BE2C (cell line): Measurements from ENCODE around the gene BAIAP2L1.
A peak's percentile ranks its signal among the peaks of the same experiment; 100 is the strongest.
"Not testable (repeated sequence)": the region's sequence is repeated elsewhere in the genome, so short reads cannot be mapped to it uniquely, and the experiment has no call there.

Experiments
- DNase-seq: peaks from one replicate; pipeline ENCODE4 v3.0.0-alpha.2; 2020
- H3K27me3 ChIP-seq: fragments of 250-450 bp; sonication (Bioruptor Pico); 2 replicates; pipeline ENCODE4 v1.5.1; 2020; ENCODE audit warnings: mild to moderate bottlenecking
- H3K36me3 ChIP-seq: fragments of 250-450 bp; sonication (Bioruptor Pico); 2 replicates; pipeline ENCODE4 v1.5.1; 2020; ENCODE audit warnings: mild to moderate bottlenecking
- H3K4me1 ChIP-seq: fragments of 250-450 bp; sonication (Bioruptor Pico); 2 replicates; pipeline ENCODE4 v1.5.1; 2020
- H3K4me3 ChIP-seq: 2 replicates; pipeline ENCODE4 v1.5.1; 2011; ENCODE audit warnings: low read depth, low read length
- H3K9me3 ChIP-seq: fragments of 250-450 bp; sonication (Bioruptor Pico); 2 replicates; pipeline ENCODE4 v1.5.1; 2020
- TF ChIP-seq, protein P1 (sequence below): IDR thresholded peaks from 2 replicates; pipeline ENCODE4 v1.5.1; 2012; ENCODE audit warnings: mild to moderate bottlenecking, low read depth, low read length

BAIAP2L1 gene

DNA sequence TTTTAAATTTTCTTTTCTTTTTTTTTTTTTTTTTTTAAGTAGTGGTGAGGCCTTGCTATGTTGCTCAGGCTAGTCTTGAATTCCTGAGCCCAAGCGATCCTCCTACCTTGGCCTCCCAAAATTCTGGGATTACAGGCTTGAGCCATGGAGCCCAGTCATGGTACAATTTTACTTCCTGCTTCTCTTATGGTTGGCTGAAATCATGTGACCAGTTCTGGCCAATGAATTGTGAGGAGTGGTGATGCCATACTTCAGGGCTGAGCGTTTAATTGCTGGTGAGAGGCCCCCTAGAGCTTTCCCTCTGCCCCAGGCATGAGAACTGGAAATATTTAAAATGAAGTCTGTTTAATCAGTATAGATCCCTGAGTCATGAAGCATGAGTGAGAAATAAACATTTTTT lies 22.2 kb upstream of the BAIAP2L1 start:
- Histone ChIP-seq H3K9me3 (no peaks in the 10 kb centered on the region), H3K27me3 (no peaks in the 10 kb centered on the region), H3K36me3 (no peaks in the 10 kb centered on the region), H3K4me1 (no peaks in the 10 kb centered on the region), H3K4me3 (no peak overlapping the region)
- DNase-seq, result no peak
- TF ChIP-seq, protein P1, sequence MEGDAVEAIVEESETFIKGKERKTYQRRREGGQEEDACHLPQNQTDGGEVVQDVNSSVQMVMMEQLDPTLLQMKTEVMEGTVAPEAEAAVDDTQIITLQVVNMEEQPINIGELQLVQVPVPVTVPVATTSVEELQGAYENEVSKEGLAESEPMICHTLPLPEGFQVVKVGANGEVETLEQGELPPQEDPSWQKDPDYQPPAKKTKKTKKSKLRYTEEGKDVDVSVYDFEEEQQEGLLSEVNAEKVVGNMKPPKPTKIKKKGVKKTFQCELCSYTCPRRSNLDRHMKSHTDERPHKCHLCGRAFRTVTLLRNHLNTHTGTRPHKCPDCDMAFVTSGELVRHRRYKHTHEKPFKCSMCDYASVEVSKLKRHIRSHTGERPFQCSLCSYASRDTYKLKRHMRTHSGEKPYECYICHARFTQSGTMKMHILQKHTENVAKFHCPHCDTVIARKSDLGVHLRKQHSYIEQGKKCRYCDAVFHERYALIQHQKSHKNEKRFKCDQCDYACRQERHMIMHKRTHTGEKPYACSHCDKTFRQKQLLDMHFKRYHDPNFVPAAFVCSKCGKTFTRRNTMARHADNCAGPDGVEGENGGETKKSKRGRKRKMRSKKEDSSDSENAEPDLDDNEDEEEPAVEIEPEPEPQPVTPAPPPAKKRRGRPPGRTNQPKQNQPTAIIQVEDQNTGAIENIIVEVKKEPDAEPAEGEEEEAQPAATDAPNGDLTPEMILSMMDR, result no peak

DNA sequence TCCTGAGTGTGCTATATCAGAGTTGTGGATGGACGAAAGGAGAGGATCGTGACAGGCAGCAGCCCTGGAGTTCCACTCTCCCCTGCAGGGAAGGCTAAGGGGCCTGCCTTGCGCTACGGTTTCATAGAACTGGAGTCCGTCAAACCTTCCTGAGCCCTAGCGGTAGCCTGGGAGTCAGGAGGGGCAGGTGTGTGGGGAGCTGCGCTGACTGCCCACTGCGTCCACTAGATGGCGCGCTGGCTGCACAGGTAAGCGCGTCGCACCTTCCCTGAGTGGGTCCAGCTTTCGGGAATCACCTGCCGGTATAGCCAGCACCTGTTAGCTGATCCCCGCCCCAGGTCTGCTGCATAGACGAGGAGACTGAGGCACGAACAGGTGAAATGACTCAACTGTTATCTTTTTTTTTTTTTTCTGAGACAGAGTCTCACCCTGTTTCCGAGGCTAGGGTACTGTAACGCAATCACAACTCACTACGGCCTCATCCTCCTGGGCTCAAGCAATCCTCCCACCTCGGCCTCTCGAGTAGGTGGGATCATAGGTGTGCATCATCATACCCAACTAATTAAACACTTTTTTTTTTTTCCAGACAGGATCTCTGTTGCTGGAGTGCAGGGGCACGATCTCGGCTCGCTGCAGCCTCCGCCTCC lies 20.2 kb upstream of the BAIAP2L1 start:
- Histone ChIP-seq H3K9me3 (no peaks in the 10 kb centered on the region), H3K4me3 (no peak overlapping the region), H3K4me1 (no peaks in the 10 kb centered on the region), H3K27me3 (no peaks in the 10 kb centered on the region), H3K36me3 (no peaks in the 10 kb centered on the region)
- TF ChIP-seq, protein P1, result peak; percentile 87
- DNase-seq, result peak; percentile 57

DNA sequence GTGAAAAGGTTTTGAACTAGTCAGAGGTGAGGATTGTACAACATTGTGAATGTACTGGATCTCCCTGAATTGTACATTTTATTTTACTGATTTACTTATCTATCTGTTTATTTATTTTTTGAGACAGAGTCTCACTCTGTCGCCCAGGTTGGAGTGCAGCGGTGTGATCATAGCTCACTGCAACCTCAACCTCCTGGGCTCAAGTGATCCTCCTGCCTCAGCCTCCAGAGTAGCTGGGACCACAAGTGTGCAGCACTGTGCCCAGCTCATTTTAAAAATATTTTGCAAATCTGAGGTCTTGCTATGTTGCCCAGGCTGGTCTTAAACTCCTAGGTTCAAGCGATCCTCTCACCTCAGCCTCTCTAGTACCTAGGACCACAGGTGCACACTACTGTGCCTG lies 19.1 kb upstream of the BAIAP2L1 start:
- H3K4me1 ChIP-seq, H3K36me3 ChIP-seq, H3K27me3 ChIP-seq, H3K9me3 ChIP-seq, H3K4me3 ChIP-seq, DNase-seq: not testable (repeated sequence)

DNA sequence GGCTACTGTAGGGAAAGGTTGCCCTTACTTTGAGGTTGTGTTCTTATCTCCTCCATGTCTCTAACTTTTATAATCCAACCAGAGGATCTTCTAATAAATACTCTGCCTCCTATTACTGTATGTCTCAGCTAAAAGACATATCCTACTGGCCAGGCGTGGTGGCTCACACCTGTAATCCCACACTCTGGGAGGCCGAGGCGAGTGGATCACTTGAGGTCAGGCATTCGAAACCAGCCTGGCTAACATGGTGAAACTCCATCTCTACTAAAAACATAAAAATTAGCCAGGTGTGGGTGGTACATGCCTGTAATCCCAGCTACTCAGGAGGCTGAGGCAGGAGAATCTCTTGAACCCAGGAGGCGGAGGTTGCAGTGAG lies 18.4 kb upstream of the BAIAP2L1 start:
- not testable (repeated sequence) for H3K4me3 ChIP-seq, H3K4me1 ChIP-seq, H3K36me3 ChIP-seq, H3K9me3 ChIP-seq, DNase-seq, H3K27me3 ChIP-seq

DNA sequence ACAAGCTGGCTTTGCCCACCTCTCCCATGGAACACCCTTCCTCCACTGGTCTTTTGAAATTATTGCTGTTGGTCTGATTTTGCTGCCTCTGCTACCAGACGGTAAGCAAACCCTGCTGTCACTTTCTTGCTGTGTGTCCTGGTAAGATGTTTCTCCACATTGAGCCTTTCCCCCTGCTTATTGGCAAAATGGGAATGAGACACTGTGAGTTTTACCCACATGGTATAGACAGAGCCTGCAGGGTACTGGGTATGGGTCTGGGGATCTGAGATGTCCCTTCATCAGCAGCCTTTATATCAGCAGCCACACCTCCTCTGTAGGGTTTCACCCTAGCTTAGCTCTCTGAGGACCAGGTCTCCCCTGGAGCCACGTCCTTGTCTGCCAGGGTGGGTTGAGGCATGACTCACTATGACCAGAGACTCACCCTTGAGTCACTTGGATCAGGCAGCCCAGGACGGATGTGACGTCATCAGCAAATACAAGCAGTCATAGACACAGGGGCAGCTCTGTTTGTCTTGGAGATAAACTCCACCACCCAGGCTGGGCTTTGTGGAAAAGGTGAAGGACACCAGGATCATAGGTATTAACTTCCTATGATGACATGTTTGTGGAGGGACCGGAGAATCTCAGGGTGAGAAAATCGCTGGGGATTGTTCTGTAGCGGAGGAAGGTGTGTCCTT lies 17.9 kb upstream of the BAIAP2L1 start:
- Histone ChIP-seq H3K36me3 (no peaks in the 10 kb centered on the region), H3K4me1 (no peaks in the 10 kb centered on the region), H3K9me3 (no peaks in the 10 kb centered on the region), H3K4me3 (no peak overlapping the region), H3K27me3 (no peaks in the 10 kb centered on the region)
- DNase-seq, result peak; percentile 16
- TF ChIP-seq, protein P1, result no peak

DNA sequence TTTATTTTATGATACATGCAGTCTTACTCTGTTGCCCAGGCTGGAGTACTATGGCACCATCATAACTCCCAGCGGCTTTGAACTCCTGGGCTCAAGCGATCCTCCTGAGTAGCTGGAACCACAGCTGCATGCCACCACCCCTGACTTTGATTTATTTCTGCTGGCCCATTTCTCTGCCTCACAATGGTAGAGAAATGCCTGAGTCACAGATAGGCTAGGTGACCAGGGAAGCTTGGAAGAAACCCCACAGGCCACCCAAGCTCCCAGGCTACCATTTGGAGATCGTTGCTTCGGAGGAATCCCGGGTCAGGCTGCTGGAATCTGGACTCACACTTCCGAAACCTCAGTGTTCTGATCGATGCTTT lies 17.4 kb upstream of the BAIAP2L1 start:
- Histone ChIP-seq H3K4me1 (no peaks in the 10 kb centered on the region), H3K27me3 (no peaks in the 10 kb centered on the region), H3K4me3 (no peak overlapping the region), H3K36me3 (no peaks in the 10 kb centered on the region), H3K9me3 (no peaks in the 10 kb centered on the region)
- TF ChIP-seq, protein P1, result no peak
- DNase-seq, result no peak

DNA sequence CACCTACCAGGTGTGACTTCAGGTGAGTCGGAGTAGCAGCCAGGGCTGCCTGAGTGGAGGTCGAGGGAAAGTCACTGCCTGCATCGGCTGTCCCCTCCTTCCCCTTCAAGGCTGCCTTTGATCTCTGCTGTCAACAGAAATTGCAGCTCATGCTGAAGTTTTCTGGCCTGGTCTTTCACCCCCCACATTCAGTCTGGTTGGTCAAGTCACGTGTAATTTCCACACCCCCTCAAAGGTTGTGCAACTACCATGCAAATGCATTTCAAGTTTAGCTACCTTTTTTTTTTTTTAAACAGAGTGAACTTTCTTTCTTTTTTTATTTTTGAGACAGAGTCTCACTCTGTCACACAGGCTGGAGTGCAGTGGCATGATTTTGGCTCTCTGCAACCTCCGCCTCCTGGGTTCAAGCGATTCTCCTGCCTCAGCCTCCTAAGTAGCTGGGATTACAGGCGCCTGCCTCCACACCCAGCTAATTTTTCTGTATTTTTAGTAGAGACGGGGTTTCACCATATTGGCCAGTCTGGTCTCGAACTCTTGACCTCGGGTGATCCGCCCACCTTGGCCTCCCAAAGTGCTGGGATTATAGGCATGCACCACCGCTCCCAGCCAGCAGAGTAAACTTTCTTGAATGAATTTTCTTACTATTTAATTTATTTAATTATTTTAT lies 16.8 kb upstream of the BAIAP2L1 start:
- DNase-seq, H3K4me1 ChIP-seq, H3K4me3 ChIP-seq, H3K9me3 ChIP-seq, H3K36me3 ChIP-seq, H3K27me3 ChIP-seq: not testable (repeated sequence)
